ENCODE data around the gene C2orf68.
"Not testable (repeated sequence)": the region's sequence is repeated elsewhere in the genome, so short reads cannot be mapped to it uniquely, and the experiment has no call there.

The C2orf68 gene

DNA sequence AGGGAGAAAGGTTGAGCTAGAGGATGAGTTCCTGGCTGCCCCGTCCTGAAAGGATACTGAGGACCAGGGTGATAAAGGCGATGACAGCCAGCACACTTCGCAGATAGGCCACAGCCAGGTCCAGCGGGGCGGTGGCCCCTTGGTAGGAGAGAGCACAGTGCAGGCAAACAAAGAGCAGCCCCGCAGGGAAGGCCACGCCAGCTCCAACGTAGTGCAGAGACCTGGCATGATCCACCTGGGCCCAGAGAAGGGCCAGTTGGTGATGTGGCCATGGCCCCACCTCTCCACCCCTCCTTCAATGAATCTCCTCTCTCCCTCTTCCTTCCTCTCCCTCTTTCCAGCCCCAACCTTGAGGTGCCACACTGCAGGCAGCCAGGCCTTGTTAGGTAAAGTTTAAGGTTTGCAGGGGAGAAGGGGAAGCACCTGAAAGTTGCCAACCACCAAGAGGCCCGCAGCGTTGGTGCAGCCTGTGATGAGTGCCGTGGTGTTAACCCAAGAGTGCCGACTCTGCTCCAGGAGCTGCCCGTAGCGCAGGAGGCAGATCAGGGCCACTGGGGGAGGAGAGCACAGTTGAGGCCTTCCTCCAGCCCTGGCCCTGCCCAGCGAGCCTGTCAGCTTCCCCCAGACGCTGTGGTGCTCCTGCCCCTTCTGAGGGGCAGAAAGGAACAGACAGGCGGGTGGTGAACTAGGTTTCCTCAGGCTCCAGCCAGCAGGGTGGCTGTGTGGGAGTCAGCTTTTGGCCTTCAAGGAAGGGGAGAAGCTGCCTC is 12.2 kb downstream of the C2orf68 start:
- H3K4me3 ChIP-seq (ENCODE audit: extremely low read depth, insufficient read depth, low read length, poor library complexity, severe bottlenecking), result no peak overlapping the region
- H3K36me3 ChIP-seq (ENCODE audit: control insufficient read depth, insufficient read depth, low read length), result peaks cover 41% of the 10 kb centered on the region
- no peak overlapping the region for H3K27ac ChIP-seq (ENCODE audit: low read depth, low read length, severe bottlenecking)
- 88 to 92% methylated on average over 13 to 17 of the region's 17 CpGs for WGBS, 2 experiments (ENCODE audit: insufficient coverage in 2 of 2)
- no peaks in the 10 kb centered on the region for H3K9me3 ChIP-seq (ENCODE audit: control insufficient read depth, low read length)
- H3K4me1 ChIP-seq (ENCODE audit: control insufficient read depth, insufficient read depth, low read length, poor library complexity, severe bottlenecking), result peaks cover 10% of the 10 kb centered on the region

DNA sequence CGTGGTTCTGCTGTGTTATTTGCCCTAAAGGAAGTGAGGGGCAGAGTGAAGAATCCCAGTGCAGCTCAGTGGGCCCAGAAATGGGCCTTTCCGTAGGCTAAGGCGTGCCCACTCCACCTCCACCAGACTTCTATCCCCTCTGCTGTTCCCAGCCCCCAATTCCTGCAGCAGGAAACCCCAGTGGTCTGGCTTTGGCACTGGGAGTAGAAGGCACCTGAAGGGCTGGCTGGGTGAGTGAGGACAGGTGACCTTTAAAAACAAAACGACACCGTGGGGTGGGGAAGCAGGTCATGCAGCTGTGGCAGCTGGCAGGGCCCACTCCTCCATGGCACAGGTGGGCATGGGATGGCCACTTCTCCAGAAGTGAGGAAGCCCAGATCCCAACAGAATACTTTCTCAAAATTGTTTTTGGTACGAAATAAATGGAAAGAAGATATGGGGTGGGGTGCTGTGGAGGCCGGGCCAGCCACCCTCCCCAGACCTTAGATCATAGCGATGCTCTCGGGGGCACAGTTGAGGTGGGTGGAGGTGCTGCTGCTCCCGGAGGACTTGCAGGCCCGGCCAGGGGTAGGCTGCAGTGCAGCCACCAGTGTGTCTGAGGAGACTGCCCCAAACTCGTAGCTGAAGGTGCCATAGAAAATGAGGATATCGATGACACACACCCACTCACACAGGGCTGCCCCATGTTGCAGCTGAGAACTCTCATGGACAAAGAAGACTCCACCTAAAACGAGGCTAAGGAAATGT is 13.1 kb downstream of the C2orf68 start:
- WGBS, 2 experiments (ENCODE audit: insufficient coverage in 2 of 2), result 87 to 95% methylated on average over 10 to 12 of the region's 14 CpGs

DNA sequence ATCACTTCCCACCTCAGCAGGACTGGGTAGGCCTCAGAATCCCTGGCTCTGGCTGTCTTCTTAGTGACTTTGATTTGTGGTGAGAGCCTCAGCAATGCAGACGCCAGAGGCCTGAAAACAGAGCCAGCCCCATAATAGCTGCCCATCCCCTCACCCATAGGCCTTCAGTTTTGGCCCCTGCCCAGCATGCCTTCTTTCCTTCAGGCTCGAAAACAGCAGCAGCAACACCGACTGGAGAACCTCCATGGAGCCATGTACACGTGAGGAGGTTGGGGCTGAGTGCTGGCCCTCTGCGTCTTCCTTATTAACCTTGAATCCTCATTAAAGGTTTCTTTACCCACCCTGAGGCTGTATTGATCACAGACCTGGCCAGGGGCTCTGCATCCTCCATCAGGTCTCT is 14.6 kb downstream of the C2orf68 start:
- 85 to 99% methylated on average over 5 of the region's 5 CpGs for WGBS, 2 experiments (ENCODE audit: insufficient coverage in 2 of 2)
- H3K4me1 ChIP-seq (ENCODE audit: control insufficient read depth, insufficient read depth, low read length, poor library complexity, severe bottlenecking), result peaks cover 6% of the 10 kb centered on the region
- H3K9me3 ChIP-seq (ENCODE audit: control insufficient read depth, low read length), result no peaks in the 10 kb centered on the region
- no peak overlapping the region for H3K27ac ChIP-seq (ENCODE audit: low read depth, low read length, severe bottlenecking)
- peaks cover 38% of the 10 kb centered on the region for H3K36me3 ChIP-seq (ENCODE audit: control insufficient read depth, insufficient read depth, low read length)
- no peak overlapping the region for H3K4me3 ChIP-seq (ENCODE audit: extremely low read depth, insufficient read depth, low read length, poor library complexity, severe bottlenecking)

More for the DNA sequence above, 13.1 kb downstream of the C2orf68 start:
- Histone ChIP-seq H3K36me3 (ENCODE audit: control insufficient read depth, insufficient read depth, low read length) (peaks cover 38% of the 10 kb centered on the region), H3K4me3 (ENCODE audit: extremely low read depth, insufficient read depth, low read length, poor library complexity, severe bottlenecking) (no peak overlapping the region), H3K27ac (ENCODE audit: low read depth, low read length, severe bottlenecking) (no peak overlapping the region), H3K4me1 (ENCODE audit: control insufficient read depth, insufficient read depth, low read length, poor library complexity, severe bottlenecking) (peaks cover 8% of the 10 kb centered on the region), H3K9me3 (ENCODE audit: control insufficient read depth, low read length) (no peaks in the 10 kb centered on the region)

DNA sequence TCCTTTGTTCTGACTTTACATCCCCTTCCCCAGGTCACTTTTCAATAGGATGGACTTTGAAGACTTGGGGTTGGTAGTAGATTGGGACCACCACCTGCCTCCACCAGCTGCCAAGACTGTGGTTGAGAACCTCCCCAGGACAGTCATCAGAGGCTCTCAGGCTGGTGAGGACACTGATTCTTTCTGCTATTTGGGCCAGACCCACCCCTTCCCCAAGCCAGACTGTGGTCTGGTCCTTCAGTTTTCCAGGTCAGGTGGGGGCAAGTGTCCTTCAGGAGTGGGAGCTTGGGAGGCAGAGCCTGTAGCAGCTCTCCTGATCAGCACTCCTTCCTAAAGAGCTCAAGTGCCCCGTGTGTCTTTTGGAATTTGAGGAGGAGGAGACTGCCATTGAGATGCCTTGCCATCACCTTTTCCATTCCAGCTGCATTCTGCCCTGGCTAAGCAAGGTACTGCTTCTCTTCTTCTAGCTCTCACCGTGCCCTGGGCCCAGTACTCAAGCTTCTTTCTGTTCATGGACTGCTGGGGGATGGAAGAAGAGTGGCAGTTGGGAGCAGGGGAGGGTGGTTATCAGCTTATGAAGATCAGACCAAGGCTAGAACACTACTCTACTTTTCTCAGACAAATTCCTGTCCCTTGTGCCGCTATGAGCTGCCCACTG is 15.3 kb downstream of the C2orf68 start:
- peaks cover 38% of the 10 kb centered on the region for H3K36me3 ChIP-seq (ENCODE audit: control insufficient read depth, insufficient read depth, low read length)
- no peaks in the 10 kb centered on the region for H3K9me3 ChIP-seq (ENCODE audit: control insufficient read depth, low read length)
- 57 to 100% methylated on average over 1 of the region's 3 CpGs for WGBS, 2 experiments (ENCODE audit: insufficient coverage in 2 of 2)
- H3K4me3 ChIP-seq (ENCODE audit: extremely low read depth, insufficient read depth, low read length, poor library complexity, severe bottlenecking), result peak overlapping the region; percentile 69
- H3K4me1 ChIP-seq (ENCODE audit: control insufficient read depth, insufficient read depth, low read length, poor library complexity, severe bottlenecking), result peaks cover 6% of the 10 kb centered on the region
- no peak overlapping the region for H3K27ac ChIP-seq (ENCODE audit: low read depth, low read length, severe bottlenecking)

DNA sequence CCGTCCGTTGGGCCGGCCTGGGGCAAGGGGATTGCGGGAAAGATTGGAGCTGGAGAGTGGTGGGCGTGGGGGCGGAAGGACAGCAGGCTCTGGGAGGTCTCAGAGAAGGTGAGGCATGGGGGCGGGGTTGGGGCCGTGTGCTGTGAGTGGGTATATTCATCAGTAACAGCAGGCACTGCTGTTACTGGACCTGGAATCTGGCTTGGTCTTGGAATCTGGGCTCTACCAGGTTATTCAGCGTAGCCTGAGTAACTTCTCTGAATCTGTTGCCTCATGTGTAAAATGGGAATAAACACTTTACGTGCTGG is 15.9 kb downstream of the C2orf68 start:
- Histone ChIP-seq H3K4me1 (ENCODE audit: control insufficient read depth, insufficient read depth, low read length, poor library complexity, severe bottlenecking) (peaks cover 6% of the 10 kb centered on the region), H3K27ac (ENCODE audit: low read depth, low read length, severe bottlenecking) (peak overlapping the region; percentile 81), H3K9me3 (ENCODE audit: control insufficient read depth, low read length) (no peaks in the 10 kb centered on the region), H3K36me3 (ENCODE audit: control insufficient read depth, insufficient read depth, low read length) (peaks cover 38% of the 10 kb centered on the region), H3K4me3 (ENCODE audit: extremely low read depth, insufficient read depth, low read length, poor library complexity, severe bottlenecking) (peak overlapping the region; percentile 69)
- 7 to 9% methylated on average over 7 to 8 of the region's 10 CpGs for WGBS, 2 experiments (ENCODE audit: insufficient coverage in 2 of 2)

DNA sequence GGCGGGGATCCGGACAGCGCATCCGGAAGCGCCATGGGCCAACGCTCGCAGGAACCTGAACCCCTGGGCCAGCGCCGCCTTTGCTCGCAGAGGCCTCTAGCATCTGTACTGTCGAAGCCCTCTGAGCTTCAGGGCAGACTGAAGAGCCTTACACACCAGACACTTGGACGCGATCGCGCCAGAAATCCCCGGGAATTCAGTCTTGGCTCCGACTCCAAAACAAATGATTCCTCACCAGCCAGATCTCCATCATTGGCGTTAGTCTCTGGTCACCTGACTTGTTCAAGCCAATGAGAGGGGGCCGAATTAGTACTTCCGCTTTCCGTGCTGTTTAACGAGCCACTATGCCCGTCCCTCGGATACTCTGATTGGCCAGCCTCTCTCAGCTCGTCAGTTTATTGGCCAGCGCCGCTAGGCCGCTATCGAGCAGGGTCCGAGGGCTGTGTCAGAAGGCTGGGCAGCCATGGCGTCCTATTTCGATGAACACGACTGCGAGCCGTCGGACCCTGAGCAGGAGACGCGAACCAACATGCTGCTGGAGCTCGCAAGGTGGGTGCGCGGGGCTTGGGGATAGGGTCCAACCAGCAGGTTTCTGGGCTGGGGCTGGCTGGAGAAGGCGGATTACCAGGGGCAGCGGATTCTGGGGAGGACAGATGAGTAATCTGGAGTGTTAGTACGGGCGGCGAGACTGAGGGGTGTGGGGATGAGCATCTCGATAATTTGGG is 16.4 kb downstream of the C2orf68 start, which contains the start of gene RNF181:
RNF181 (plus strand) TSS at position 445 of the 725 bp plus-strand sequence; CDS start at position 464, 19 bp downstream.
- Histone ChIP-seq H3K36me3 (ENCODE audit: control insufficient read depth, insufficient read depth, low read length) (peaks cover 35% of the 10 kb centered on the region), H3K9me3 (ENCODE audit: control insufficient read depth, low read length) (no peaks in the 10 kb centered on the region), H3K4me1 (ENCODE audit: control insufficient read depth, insufficient read depth, low read length, poor library complexity, severe bottlenecking) (peaks cover 11% of the 10 kb centered on the region), H3K27ac (ENCODE audit: low read depth, low read length, severe bottlenecking) (peak within 1 kb of the TSS; percentile 81), H3K4me3 (ENCODE audit: extremely low read depth, insufficient read depth, low read length, poor library complexity, severe bottlenecking) (peak within 1 kb of the TSS; percentile 69)
- 0% methylated on average over 46 to 47 of the region's 47 CpGs for WGBS, 2 experiments (ENCODE audit: insufficient coverage in 2 of 2)

DNA sequence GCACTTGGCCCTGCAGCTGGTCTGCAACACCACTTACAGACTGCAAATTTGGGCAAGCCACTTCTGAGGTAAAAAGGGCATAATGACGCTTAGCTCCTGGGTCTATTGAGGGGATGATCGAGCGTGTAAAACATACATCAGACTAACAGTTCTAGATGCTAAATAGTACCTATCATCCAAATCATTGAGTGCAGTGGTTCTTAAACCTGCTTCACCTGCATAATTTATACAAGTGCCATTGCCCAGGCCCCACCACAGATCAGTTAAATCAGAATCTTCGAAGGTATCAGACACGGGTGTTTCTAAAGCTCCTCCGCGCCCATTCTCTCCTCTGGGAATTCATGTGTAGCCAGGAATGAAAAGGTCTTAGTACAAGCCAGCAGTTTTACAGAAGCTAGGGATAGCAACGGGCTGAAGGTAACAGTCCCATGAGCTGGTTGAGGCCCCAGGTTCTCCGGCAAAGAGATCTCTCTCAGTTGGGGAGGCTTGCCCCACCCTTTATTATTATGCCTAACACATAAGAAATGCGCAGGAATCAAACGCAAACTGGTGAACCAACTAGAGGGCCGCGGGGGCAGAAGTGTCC is 17.1 kb downstream of the C2orf68 start:
- Histone ChIP-seq H3K4me3 (ENCODE audit: extremely low read depth, insufficient read depth, low read length, poor library complexity, severe bottlenecking) (peak overlapping the region; percentile 69), H3K9me3 (ENCODE audit: control insufficient read depth, low read length) (no peaks in the 10 kb centered on the region), H3K27ac (ENCODE audit: low read depth, low read length, severe bottlenecking) (peak overlapping the region; percentile 81), H3K36me3 (ENCODE audit: control insufficient read depth, insufficient read depth, low read length) (peaks cover 35% of the 10 kb centered on the region), H3K4me1 (ENCODE audit: control insufficient read depth, insufficient read depth, low read length, poor library complexity, severe bottlenecking) (peaks cover 17% of the 10 kb centered on the region)
- 15 to 25% methylated on average over 8 to 13 of the region's 13 CpGs for WGBS, 2 experiments (ENCODE audit: insufficient coverage in 2 of 2)

DNA sequence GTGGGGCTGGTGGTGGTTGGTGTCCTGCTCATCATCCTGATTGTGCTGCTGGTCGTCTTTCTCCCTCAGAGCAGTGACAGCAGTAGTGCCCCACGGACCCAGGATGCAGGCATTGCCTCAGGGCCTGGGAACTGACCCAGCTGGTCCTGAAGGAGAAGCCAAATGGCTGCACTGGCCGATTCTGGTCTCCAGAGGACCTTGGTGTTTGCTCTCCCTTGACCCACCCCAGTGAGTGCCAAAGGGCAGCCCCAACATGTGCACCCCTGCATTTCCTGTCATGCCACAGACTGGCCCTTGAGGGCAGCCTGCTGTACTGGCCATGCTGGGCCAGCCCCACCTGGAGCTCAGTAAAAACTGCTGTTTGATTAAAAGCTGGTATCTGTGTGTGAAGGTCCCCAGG is 18.8 kb downstream of the C2orf68 start:
- Histone ChIP-seq H3K9me3 (ENCODE audit: control insufficient read depth, low read length) (no peaks in the 10 kb centered on the region), H3K27ac (ENCODE audit: low read depth, low read length, severe bottlenecking) (no peak overlapping the region), H3K36me3 (ENCODE audit: control insufficient read depth, insufficient read depth, low read length) (peaks cover 17% of the 10 kb centered on the region), H3K4me3 (ENCODE audit: extremely low read depth, insufficient read depth, low read length, poor library complexity, severe bottlenecking) (no peak overlapping the region), H3K4me1 (ENCODE audit: control insufficient read depth, insufficient read depth, low read length, poor library complexity, severe bottlenecking) (peaks cover 26% of the 10 kb centered on the region)
- WGBS, 2 experiments (ENCODE audit: insufficient coverage in 2 of 2), result 77% methylated on average over 3 of the region's 3 CpGs

DNA sequence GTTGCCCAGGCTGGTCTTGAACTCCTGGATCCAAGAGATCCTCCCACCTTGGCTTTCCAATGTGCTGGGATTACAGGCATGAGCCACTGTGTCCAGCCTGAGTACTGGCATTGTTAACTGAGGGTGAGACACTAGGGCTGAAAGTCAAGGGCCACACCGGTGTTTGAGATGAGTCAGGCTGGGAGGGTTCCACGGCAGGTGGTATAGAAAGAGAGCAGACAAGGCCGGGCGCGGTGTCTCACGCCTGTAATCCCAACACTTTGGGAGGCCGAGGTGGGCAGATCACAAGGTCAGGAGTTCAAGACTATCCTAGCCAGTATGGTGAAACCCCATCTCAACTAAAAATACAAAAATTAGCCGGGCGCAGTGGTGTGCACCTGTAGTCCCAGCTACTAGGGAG is 19.6 kb downstream of the C2orf68 start:
- H3K27ac ChIP-seq (ENCODE audit: low read depth, low read length, severe bottlenecking); H3K9me3 ChIP-seq (ENCODE audit: control insufficient read depth, low read length); H3K4me3 ChIP-seq (ENCODE audit: extremely low read depth, insufficient read depth, low read length, poor library complexity, severe bottlenecking): not testable (repeated sequence)
- Histone ChIP-seq H3K4me1 (ENCODE audit: control insufficient read depth, insufficient read depth, low read length, poor library complexity, severe bottlenecking) (peaks cover 32% of the 10 kb centered on the region), H3K36me3 (ENCODE audit: control insufficient read depth, insufficient read depth, low read length) (peaks cover 10% of the 10 kb centered on the region)
- WGBS, 2 experiments (ENCODE audit: insufficient coverage in 2 of 2), result 90 to 97% methylated on average over 6 to 7 of the region's 9 CpGs

DNA sequence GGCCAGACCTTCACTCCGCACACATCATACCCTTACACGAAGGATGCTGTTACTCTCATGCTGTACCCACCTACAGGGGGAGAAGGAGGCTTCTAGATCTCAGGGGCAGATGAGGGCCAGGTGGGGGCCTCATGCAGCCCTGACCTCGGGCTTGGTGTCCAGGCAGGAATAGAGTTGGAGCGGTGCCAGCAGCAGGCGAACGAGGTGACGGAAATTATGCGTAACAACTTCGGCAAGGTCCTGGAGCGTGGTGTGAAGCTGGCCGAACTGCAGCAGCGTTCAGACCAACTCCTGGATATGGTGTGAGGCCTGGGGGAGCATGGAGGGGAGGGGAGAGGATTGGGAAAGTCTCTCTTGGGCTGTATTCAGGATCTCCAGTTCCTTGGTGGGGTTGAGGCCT is 20.3 kb downstream of the C2orf68 start:
- no peak overlapping the region for H3K27ac ChIP-seq (ENCODE audit: low read depth, low read length, severe bottlenecking)
- H3K4me1 ChIP-seq (ENCODE audit: control insufficient read depth, insufficient read depth, low read length, poor library complexity, severe bottlenecking), result peaks cover 33% of the 10 kb centered on the region
- WGBS, 2 experiments (ENCODE audit: insufficient coverage in 2 of 2), result 90 to 94% methylated on average over 10 of the region's 12 CpGs
- H3K9me3 ChIP-seq (ENCODE audit: control insufficient read depth, low read length), result no peaks in the 10 kb centered on the region
- peaks cover 3% of the 10 kb centered on the region for H3K36me3 ChIP-seq (ENCODE audit: control insufficient read depth, insufficient read depth, low read length)
- no peak overlapping the region for H3K4me3 ChIP-seq (ENCODE audit: extremely low read depth, insufficient read depth, low read length, poor library complexity, severe bottlenecking)
